ENCODE results near the gene TBC1D22A. TPM values are rescaled to one million over a fixed set of nuclear protein-coding genes. Genes with fewer than 3 reads are reported as not detected.

TBC1D22A gene
- total RNA-seq, 4 donors from 2014 or later = 31.2 to 111 (median 41.8) TPM

- no peak overlapping the region for H3K27ac ChIP-seq
- intact Hi-C loops (cut with DNase I; ENCODE audit: low total_unique reads) = no loop called here
- no peak for DNase-seq
These were observed 292.0 kb downstream of the TBC1D22A start for GRCh38 chr22:47054231-47055072.

GRCh38 chr22:47055073-47055355 is 292.6 kb downstream of the TBC1D22A start:
- no peak for TF ChIP-seq POLR2A (IDR thresholded peaks at IDR 0.05)
- no peak for TF ChIP-seq EP300 (IDR thresholded peaks at IDR 0.05; ENCODE audit: low read depth)
- TF ChIP-seq CTCF (IDR thresholded peaks at IDR 0.05) = no peak
- no peak for TF ChIP-seq POLR2AphosphoS5 (IDR thresholded peaks at IDR 0.05)
- no peak for DNase-seq
- H3K4me1 ChIP-seq = no peaks in the 10 kb centered on the region
- in situ Hi-C loops (cut with MboI; ENCODE audit: low pct_ligation_motif_present in 1 of 4, low pct_unique_long_range_greater_than_20kb in 1 of 4, low sequenced_read_pairs in 3 of 4) = no loop called here
- H3K27me3 ChIP-seq = no peaks in the 10 kb centered on the region
- H3K9me3 ChIP-seq = no peaks in the 10 kb centered on the region
- H3K4me3 ChIP-seq = no peak overlapping the region
- intact Hi-C loops (cut with DNase I; ENCODE audit: low total_unique reads) = no loop called here
- no peak overlapping the region for H3K27ac ChIP-seq
- no peaks in the 10 kb centered on the region for H3K36me3 ChIP-seq
- WGBS, 2 donors (ENCODE audit: low coverage in 1 of 2) = 96% methylated on average over 5 of the region's 5 CpGs; no CpG with 5 or more reads in 1 of the 2 donors

More at GRCh38 chr22:47054231-47055072, 292.0 kb downstream of the TBC1D22A start:
- in situ Hi-C loops (cut with MboI; ENCODE audit: low pct_ligation_motif_present in 1 of 4, low pct_unique_long_range_greater_than_20kb in 1 of 4, low sequenced_read_pairs in 3 of 4) = no loop called here
- Histone ChIP-seq H3K36me3 (no peaks in the 10 kb centered on the region), H3K4me3 (no peak overlapping the region), H3K9me3 (no peaks in the 10 kb centered on the region), H3K27me3 (no peaks in the 10 kb centered on the region), H3K4me1 (no peaks in the 10 kb centered on the region)
- 84 to 94% methylated on average over 8 to 28 of the region's 28 CpGs for WGBS, 2 donors (ENCODE audit: low coverage in 1 of 2)
- TF ChIP-seq POLR2AphosphoS5 (IDR thresholded peaks at IDR 0.05) (no peak), CTCF (IDR thresholded peaks at IDR 0.05) (no peak), EP300 (IDR thresholded peaks at IDR 0.05; ENCODE audit: low read depth) (no peak), POLR2A (IDR thresholded peaks at IDR 0.05) (no peak)

GRCh38 chr22:47055461-47055860 is 293.0 kb downstream of the TBC1D22A start:
- Histone ChIP-seq H3K9me3 (no peaks in the 10 kb centered on the region), H3K27ac (no peak overlapping the region), H3K4me3 (no peak overlapping the region), H3K27me3 (no peaks in the 10 kb centered on the region), H3K36me3 (no peaks in the 10 kb centered on the region), H3K4me1 (no peaks in the 10 kb centered on the region)
- no peak for DNase-seq
- TF ChIP-seq POLR2A (IDR thresholded peaks at IDR 0.05) = no peak
- no peak for TF ChIP-seq EP300 (IDR thresholded peaks at IDR 0.05; ENCODE audit: low read depth)
- no peak for TF ChIP-seq CTCF (IDR thresholded peaks at IDR 0.05)
- no peak for TF ChIP-seq POLR2AphosphoS5 (IDR thresholded peaks at IDR 0.05)
- WGBS, 2 donors (ENCODE audit: low coverage in 1 of 2) = 99 to 100% methylated on average over 1 to 4 of the region's 4 CpGs
- in situ Hi-C loops (cut with MboI; ENCODE audit: low pct_ligation_motif_present in 1 of 4, low pct_unique_long_range_greater_than_20kb in 1 of 4, low sequenced_read_pairs in 3 of 4) (no loop called here), intact Hi-C loops (cut with DNase I; ENCODE audit: low total_unique reads) (no loop called here)

GRCh38 chr22:47055921-47056320 is 293.5 kb downstream of the TBC1D22A start:
- H3K9me3 ChIP-seq = no peaks in the 10 kb centered on the region
- no peak for DNase-seq
- H3K27me3 ChIP-seq = no peaks in the 10 kb centered on the region
- in situ Hi-C loops (cut with MboI; ENCODE audit: low pct_ligation_motif_present in 1 of 4, low pct_unique_long_range_greater_than_20kb in 1 of 4, low sequenced_read_pairs in 3 of 4) (no loop called here), intact Hi-C loops (cut with DNase I; ENCODE audit: low total_unique reads) (no loop called here)
- 87% methylated on average over 15 of the region's 15 CpGs; no CpG with 5 or more reads in 1 of the 2 donors for WGBS, 2 donors (ENCODE audit: low coverage in 1 of 2)
- no peaks in the 10 kb centered on the region for H3K36me3 ChIP-seq
- H3K4me1 ChIP-seq = no peaks in the 10 kb centered on the region
- H3K27ac ChIP-seq = no peak overlapping the region
- TF ChIP-seq POLR2A (IDR thresholded peaks at IDR 0.05) (no peak), POLR2AphosphoS5 (IDR thresholded peaks at IDR 0.05) (no peak), CTCF (IDR thresholded peaks at IDR 0.05) (no peak), EP300 (IDR thresholded peaks at IDR 0.05; ENCODE audit: low read depth) (no peak)
- H3K4me3 ChIP-seq = no peak overlapping the region

Data from transverse colon (tissue), 4 donors.